Measurements from ENCODE around the gene RHEX.
"Not testable (repeated sequence)": the region's sequence is repeated elsewhere in the genome, so short reads cannot be mapped to it uniquely, and the experiment has no call there.

The RHEX gene

DNA sequence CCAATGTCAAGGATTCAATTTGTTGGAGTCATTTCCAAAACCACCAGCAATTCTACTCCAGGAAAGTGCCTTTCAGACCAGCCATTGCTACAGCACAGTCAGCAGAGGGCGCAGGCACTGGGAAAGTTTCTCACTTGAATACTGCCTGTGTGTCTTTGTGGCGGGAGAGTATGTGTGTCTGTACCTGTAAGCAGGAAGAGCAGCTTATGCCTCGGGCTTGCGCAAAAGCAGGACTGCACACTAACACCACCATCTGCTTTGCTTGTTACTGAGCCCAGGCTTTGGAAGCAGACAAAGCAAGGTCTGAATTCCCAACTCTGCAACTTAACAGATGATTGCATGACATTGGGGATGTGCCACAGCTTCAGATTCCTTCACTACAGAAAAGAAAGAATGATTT is 22.3 kb upstream of the RHEX start:
- peak; percentile 79 for DNase-seq

DNA sequence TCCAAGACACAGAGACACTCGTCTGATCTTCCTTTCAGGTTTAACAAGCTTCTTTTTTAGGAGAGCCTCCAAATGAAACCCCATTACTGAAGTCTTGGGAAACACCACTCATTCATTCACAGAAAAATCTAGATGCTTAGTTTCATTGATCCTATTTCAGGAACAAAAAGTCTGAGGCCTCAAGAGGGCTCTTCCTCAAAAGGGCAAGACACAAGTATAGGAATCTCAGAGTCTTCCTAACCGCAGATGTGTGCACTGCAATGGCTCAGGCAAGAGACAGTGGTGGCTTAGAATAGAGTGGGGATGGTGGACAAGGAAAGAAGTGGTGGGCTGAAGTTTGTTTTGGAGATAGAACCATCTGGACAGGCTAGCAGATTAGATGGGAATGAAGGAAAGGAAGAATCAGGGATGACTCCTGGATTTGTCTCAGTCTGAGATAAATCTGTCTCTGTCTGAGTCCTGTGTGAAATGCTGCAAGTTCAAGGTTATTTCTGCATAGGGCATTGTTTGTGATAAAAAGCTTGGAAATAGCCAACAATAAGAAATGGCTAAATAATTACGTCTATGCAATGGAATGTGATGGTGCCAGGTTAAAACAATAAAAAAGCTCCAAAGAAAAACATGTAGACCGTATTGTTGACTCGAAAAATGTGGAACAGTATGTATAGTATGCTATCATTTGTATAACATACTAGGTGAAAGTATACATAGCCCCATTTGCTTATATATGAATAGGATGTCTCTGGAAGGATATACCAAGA is 20.4 kb upstream of the RHEX start:
- no peak for DNase-seq

DNA sequence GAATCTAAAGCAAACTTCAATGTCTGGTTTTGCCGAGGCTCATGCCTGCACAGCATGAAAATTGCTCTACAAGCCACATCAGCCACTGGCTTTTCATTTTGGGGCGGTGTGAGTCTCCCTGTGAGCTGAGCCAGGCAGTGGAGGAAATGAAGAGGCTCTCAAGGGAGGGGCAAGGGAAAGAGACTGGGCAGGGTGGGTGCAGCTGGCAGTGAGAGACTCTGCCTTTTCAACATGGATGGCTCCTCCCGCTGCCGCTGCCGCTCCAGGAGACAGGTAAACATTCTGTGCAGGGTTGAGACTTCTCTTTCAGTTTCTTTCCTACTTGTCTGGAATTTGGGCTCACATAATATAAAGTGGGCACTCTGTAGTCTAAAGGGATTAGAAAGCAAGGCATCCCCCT is 17.9 kb upstream of the RHEX start:
- DNase-seq: no peak

DNA sequence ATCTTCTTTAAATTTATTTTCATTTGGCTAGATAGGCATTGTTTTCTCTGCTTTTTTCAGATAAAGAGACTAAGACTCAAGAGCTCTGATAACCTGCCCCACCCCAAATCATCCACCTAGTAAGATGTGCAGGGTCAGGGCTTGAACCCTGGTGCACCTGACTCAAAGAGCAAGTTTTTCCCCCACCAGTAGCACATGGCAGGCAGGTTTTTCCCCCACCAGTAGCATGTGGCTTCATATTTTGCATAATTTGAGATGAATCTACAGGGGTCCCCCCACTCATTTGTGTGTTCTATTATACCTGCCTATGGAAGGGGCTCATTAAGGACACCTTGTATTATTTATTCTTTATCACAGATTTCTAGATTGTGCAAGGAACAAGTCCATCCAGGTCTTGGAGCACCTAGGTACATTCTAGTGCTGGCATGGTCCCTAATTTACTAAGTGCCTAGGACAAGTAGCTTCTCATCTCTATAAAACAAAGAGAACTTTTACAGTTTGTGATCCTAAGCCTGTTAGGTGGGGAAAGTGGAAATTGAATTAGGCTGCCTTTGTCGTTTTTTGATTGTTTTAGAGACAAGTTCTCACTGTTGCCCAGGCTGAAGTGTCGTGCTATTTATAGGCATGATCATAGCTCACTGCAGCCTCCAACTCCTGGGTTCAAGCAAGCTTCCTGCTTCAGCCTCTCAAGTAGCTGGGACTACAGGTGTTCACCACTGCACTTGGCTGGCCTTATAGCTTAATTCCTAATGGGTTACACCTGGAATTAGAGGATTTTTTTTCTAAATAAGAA is 16.1 kb upstream of the RHEX start:
- no peak for DNase-seq

DNA sequence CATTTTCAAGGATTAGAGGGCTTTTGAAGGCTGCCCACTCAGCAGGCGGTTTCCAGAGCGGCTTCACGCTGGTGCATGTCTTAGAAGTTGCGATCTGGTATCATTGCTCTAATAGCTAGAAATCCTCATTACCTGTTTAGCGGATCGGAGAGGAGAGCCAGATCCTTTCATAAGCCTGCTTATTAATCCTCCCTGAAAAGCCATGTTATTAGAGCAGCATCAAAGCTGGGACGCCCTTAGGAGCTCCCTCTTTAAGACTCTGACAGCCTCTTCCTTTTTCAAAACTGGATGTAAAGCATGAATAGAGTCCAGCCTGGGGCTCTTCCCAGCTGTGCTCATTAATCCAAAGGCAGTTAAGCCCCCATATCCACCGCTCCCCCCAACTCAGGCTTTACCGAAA is 15.4 kb upstream of the RHEX start:
- no peak for DNase-seq

DNA sequence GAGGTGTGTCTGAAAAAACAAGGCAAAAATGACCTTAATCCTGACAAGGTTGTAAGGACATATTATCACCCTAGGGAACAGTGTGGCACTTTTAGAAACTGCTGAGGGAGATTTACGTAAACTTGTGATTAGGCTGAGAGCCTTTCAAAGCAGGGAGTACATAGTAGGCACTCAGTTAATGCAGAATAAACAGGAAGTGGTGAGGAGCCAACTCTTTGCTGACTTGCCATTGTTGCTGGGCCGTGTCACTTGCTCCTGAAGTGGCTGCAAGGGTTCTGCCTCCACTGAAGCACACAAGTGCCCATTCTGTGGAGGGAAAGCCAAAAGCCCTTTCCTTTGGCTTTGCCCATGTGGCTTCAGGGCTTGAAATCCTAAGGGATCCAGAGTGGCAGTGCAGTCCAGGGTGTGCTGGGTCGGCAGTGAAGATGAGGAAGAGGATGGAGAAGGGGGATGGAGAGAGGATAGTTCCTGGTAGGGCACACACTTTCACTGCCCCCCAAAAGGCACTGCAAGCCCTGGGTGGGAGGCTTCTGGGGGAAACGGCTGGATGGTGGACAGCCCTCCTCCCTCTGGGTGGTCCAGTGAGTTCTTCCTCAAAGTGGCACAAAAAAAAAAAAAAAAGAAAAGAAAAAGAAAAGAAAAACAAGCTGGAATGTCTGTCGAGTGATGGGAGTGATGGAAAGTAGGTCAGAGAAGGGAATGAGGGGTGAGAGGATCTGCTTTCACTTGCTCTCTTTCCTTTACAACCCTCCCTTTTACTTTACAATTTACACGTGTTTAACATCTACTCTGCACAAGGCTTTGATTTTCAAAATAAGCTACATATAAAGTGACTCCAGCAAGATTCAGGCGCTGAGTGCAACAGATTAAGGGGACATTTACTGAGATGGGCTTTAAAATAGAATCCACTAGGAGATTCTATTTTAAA is 13.7 kb upstream of the RHEX start:
- DNase-seq: no peak

DNA sequence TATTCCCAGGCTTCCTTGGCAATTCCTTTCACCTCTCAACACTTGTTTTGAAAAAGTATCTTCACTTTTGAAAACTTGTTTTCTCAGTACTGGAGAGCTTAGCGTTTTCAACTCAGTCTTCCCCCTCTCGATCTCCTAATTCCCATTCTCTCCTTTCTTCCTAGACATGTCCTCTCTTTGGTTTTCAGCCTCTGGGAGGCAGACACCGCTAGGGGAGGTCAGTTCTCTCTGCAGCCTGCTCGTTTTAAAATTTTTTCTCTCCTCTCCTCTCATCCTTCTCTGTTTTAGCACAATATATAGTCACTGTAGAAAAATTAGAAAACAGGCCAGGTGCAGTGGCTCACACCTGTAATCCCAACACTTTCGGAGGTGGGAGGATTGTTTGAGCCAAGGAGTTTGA is 12.6 kb upstream of the RHEX start:
- no peak for DNase-seq

DNA sequence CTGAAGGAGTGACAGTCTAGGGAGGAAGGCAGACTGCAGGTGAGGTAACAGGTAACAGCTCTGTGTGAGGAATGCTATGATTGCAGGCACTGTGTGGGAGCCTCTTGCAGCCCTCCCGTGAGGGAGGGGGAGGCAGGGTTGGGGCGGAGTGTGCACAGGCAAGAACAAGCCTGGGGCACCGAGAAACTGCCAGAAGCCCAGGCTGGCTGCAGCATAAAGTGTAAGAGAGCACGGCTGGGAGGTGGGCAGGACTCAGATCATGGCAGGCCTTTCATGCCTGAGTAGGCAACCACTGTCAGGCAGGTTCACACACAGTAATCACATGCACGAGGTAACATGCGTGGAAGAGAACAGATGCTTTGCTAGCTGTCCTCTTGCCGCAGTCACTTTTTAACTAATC is 11.3 kb upstream of the RHEX start:
- DNase-seq: no peak

DNA sequence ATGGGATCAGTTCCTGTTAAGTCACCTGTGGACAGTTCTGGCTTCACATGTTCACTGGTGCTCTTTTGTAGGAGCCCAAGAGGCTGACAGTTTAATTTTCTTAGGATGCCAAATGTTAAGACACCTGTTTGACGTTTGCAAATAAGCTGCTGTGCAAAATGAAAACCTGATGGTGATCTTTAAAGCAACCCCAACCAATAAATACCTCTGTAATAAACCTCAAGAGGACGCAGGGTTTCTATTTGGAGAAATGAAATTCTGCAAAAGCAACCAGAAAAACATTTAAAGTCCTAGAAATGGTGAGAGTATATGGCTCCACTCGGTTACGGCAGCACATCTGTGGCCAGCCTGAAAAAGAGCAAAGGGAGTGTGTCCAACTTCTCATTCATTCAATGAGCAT is 5.7 kb upstream of the RHEX start:
- no peak for DNase-seq

DNA sequence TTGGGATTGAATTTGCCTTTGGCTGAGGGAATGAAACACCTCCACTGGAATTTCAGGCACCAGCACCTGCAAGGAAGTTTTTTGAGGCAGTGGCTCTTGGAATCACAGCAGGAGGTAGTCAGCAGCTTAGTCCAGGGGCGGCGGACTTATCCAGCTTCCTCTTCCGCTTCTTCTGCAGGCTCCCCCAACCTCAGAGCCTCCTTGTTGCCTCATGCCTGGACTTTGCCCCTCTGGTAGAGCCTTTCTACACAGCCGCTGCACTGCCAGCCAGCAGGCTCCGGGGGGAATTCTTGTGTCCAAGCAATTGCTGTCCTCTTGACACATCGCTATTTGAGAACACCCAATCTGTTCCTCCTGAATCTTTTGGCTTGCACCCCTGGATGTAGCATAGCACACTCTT is 4.4 kb upstream of the RHEX start:
- no peak for DNase-seq

DNA sequence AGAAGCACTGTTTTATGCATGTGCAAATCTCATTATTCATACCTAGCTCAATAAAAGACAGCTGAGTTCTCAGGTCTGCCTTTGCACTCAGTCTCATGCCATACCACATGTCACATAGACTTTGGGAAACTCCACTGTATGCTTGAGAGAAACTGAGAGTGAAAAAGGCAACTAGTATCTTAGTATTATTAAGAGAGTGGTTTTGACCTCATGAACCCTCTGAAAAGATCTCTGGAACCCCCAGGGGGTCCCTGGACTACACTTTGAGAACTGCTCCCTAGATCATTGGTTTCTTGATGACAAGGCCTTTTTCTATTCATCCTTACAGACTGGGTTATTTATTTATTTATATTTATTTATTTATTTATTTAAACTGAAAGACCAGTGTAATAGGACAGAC is 3.7 kb upstream of the RHEX start:
- DNase-seq: no peak

DNA sequence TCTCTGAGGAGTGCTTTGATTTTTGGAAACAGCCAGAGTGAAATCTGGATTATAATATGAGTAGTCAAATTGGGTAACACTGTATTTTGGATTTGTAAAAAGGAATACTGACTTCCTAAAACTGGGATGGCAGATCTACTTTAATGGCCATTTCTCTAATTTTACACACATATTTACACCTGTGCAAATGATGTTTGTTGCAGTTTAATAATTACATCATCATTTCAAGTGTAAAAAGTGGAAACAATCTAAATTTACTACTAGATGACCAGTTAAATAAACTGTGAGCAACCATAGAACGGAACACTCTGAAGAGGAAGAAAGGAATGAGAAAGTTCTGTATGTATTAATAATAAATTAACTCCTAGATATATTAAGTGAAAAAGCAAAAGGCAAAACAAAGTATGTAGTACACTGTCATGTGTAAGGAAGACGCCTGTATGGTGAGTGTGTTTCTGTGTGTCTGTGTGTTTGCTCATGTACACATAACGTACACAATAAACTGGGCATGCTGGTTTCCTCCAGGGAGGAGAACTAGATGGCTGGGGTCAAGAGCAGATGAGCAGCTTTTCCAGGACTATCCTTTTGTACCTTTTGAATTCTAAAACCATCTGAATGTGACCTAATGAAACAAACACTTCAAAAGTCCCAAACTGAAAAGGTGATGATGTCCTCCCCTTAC is 2.9 kb upstream of the RHEX start:
- DNase-seq: no peak

DNA sequence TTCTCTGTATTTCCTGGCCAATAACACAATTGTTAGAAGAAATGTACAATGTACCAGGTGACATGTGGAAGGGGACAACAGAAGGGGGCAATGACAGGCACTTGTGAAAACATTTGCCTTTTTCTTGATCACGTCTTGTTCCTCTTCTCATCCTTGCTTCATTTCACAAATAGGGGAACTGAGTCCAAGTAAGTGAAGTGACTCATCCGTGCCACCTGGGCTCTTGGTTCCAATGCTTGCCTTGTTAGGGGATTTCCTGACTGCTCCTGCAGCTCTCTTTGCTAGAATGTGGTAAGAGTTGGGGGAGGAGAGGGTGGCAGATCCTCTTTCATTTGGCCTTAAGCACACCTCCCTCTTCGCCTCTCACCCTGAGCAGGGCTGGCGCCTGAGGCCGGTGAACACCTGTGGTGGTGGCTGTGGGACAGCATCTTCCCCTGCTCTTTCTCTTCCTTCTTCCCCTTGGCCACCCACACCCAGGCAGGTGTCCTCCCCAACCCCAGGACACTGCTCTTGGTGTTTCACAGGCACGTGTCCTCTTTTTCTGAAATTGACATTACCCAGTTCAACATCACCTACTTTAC is 2.2 kb upstream of the RHEX start:
- DNase-seq: no peak

DNA sequence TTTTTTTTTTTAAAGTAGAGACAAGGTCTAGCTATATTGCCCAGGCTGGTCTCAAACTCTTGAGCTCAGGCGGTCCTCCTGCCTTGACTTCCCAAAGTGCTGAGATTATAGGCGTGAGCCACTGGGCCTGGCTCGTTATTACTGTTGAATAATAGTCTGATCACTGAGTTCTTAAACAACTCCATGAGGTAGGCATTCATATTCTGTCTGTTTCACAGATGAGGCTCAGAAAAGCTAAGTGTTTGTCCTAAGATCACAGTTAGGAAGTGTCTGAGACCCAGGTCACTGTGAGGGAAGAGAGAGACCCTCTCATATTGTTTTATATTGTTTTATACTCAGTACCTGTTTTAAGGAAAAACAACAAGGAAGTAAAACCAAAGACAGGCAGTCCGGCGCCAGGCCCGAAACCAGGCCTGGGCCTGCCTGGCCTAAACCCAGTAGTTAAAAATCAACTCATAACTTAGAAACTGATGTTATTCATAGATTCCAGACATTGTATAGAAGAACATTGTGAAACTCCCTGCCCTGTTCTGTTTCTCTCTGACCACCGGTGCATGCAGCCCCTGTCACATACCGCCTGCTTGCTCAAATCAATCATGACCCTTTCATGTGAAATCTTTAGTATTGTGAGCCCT is 625 bp upstream of the RHEX start:
- DNase-seq: not testable (repeated sequence)

DNA sequence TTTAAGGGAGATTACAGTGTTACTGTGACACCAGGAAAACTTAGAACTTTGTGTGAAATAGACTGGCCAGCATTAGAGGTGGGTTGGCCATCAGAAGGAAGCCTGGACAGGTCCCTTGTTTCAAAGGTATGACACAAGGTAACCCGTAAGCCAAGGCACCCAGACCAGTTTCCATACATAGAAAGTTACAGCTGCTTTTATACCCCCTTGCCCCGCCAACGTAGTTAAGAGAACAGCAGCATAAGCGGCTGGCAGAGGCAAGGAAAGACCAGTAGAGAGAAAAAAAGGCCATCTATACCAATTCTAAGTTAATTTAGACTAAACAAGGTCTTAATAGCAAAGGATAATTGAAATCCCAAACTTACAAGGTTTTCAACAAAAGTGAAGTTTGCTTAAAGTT is 643 bp downstream of the RHEX start:
- not testable (repeated sequence) for DNase-seq

DNA sequence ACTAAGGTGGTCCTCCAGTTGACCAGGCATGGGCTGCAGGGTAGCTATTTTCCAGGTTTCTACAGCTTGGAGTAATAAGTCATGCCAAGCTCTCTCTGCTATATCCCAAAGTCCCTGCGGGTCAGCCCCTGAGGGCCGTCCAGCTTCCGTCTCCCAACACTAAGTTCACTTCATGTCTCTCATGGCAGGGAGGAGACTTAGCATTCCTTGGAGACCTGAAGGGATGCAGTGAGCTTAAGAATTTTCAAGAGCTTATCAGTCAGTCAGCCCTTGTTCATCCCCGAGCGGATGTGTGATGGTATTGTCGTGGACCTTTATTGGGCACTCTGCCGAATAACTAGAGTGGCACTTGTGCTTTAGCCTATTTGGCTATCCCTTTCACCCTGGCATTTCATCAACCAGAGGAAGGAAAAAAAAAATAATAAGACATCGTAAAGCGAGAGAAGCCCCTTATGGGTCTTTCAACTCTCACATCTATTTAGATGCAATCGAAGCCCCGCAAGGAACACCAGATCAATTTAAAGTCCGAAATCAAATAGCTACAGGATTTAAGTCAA is 2.2 kb downstream of the RHEX start:
- not testable (repeated sequence) for DNase-seq

DNA sequence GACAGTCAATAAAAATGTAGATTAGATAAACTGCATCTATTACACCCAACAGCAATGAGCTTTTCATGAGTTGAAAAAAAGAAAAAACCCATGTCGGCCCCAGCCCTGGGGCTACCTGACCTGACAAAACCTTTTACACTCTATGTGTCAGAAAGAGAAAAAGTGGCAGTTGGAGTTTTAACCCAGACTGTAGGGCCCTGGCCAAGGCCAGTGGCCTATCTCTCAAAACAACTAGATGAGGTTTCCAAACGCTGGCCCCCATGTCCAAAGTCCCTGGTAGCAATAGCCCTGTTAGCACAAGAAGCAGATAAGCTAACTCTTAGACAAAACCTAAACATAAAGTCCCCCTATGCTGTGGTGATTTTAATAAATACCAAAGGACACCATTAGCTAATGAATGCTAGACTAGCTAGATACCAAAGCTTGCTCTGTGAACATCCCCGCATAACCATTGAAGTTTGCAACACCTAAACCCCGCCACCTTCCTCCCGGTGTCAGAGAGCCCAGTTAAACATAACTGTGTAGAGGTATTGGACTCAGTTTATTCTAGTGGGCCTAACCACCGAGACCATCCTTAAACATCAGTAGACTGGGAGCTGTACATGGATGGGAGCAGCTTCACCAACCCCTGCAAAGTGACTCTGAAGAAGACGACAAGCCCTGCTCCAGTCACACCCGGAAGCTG is 2.8 kb downstream of the RHEX start:
- not testable (repeated sequence) for DNase-seq

DNA sequence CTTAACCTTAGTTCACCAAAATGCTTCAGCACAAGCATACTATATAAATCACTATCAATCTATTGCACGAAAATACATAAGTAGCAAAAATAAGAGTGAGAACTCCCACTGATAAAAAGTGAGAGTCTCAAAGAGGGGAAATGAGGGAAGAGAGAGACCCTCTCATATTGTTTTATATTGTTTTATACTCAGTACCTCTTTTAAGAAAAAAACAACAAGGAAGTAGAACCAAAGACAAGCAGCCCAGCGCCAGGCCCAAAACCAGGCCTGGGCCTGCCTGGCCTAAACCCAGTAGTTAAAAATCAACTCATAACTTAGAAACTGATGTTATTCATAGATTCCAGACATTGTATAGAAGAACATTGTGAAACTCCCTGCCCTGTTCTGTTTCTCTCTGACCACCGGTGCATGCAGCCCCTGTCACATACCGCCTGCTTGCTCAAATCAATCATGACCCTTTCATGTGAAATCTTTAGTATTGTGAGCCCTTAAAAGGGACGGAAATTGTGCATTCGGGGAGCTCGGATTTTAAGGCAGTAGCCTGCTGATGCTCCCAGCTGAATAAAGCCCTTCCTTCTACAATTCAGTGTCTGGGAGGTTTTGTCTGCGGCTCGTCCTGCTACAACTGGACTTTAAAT is 5.4 kb downstream of the RHEX start:
- DNase-seq: not testable (repeated sequence)

DNA sequence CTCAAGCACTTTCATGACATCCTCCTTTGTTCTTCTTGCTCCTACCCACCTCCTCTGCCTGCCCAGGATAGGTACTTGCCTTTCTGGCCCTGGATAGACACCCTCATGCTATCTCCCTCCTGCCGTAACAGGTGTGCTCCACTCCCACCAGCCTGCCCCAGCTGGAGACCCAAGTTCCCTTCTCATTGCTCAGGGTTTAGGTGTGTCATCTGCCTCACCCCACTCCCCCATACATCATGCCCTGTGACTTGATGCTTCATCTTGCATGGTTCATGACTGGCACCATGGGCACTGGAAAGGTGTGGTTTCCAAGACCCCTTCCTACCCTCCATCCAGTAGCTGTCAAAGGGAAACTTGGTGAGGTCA is 5.9 kb downstream of the RHEX start:
- DNase-seq: no peak

DNA sequence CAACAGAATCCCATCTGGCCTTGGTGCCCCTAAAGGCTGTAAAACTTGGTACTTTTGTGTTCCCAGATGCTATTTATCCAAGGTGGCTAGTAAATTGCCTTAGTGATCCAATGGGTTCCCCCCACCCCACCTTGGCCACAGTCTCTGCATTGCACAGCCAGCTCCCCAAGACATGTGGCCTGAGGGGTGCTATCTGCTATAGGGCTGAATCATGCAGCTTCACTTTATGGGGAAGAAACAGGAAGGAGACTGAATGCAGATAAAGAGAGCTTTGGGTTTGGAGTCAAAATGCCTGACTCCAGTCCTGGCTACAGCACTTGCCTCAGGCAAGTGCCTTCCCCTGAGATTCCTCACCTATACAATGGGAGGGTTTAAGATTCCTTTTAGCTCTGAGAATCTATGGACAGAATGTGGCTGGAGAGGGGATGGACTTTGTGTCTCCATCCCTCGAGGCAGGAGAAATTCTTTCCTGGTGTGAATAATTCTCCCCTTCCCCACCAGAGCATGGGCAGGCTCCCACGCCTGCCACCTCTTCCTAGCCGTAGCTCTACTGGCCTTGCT is 6.5 kb downstream of the RHEX start:
- DNase-seq: no peak

All from NCI-H2081 treated with DMSO at 0.1 percent for 48 hours (cell line).